Pulmonary artery endothelial cell (primary cell): ENCODE measurements around the gene ITFG2. TPM values are rescaled to one million over a fixed set of nuclear protein-coding genes. Genes with fewer than 3 reads are reported as not detected.
"Not testable (repeated sequence)": the region's sequence is repeated elsewhere in the genome, so short reads cannot be mapped to it uniquely, and the experiment has no call there.

Source experiments
- DNase-seq: peaks from one replicate; pipeline ENCODE4 v3.0.0-alpha.2; 2011; ENCODE audit warnings: low read depth, low spot score
- total RNA-seq: library from RNA; depleted of rRNA; stranded (reverse); fragments of >200 nt; gene quantifications from 2 replicates; pipeline ENCODE4 v1.2.3, GENCODE V29; 2014

The ITFG2 gene
- 11.1 and 15.9 TPM in 2 replicates for total RNA-seq

GRCh38 chr12:2812290-2813213, at the start of gene ITFG2:
Gene ITFG2, plus strand, starts transcription at chr12:2812668. Its CDS starts 93 bp downstream, at chr12:2812761.
- DNase-seq = peak; percentile 94

GRCh38 chr12:2764398-2764797, 48.1 kb upstream of the ITFG2 start:
- DNase-seq = no peak

- no peak for DNase-seq
Measured at GRCh38 chr12:2765052-2765451, 47.4 kb upstream of the ITFG2 start.

GRCh38 chr12:2765608-2766007, 46.9 kb upstream of the ITFG2 start:
- DNase-seq = no peak

GRCh38 chr12:2768224-2768961, 44.1 kb upstream of the ITFG2 start:
- DNase-seq = no peak

- DNase-seq = no peak
Measured at GRCh38 chr12:2769866-2770533, 42.5 kb upstream of the ITFG2 start.

GRCh38 chr12:2770544-2770943, 41.9 kb upstream of the ITFG2 start:
- DNase-seq = not testable (repeated sequence)

GRCh38 chr12:2772370-2772769, 40.1 kb upstream of the ITFG2 start:
- DNase-seq = no peak

GRCh38 chr12:2773199-2773875, 39.1 kb upstream of the ITFG2 start:
- DNase-seq = no peak

- DNase-seq = no peak
Measured at GRCh38 chr12:2775431-2775830, 37.0 kb upstream of the ITFG2 start.

- DNase-seq = no peak
Measured at GRCh38 chr12:2776129-2776806, 36.2 kb upstream of the ITFG2 start.

- DNase-seq = no peak
Measured at GRCh38 chr12:2779281-2779680, 33.2 kb upstream of the ITFG2 start.

GRCh38 chr12:2783936-2784600, 28.4 kb upstream of the ITFG2 start:
- DNase-seq = no peak

- no peak for DNase-seq
Measured at GRCh38 chr12:2785017-2785416, 27.5 kb upstream of the ITFG2 start.

- no peak for DNase-seq
Measured at GRCh38 chr12:2791089-2791488, 21.4 kb upstream of the ITFG2 start.

- no peak for DNase-seq
Measured at GRCh38 chr12:2792671-2793500, 19.6 kb upstream of the ITFG2 start.

GRCh38 chr12:2793561-2793960, 18.9 kb upstream of the ITFG2 start:
- DNase-seq = no peak

- DNase-seq = no peak
Measured at GRCh38 chr12:2794191-2794735, 18.2 kb upstream of the ITFG2 start.

- peak; percentile 47 for DNase-seq
Measured at GRCh38 chr12:2794736-2795289, 17.7 kb upstream of the ITFG2 start, which contains the start of gene FKBP4. Gene FKBP4, plus strand, starts transcription at chr12:2794970. Its CDS starts 170 bp downstream, at chr12:2795140.
